NB4 (cell line): ENCODE measurements around the gene IBA57.

Experiments used
- DNase-seq: peaks from one replicate; pipeline ENCODE4 v3.0.0; 2010; ENCODE audit warnings: low read depth
- H3K4me3 ChIP-seq: one replicate; pipeline ENCODE4 v1.5.1; 2011; ENCODE audit warnings: mild to moderate bottlenecking, low read depth, low read length, moderate library complexity
- MYC ChIP-seq: IDR thresholded peaks from 2 replicates; pipeline ENCODE4 v1.6.1; 2011; ENCODE audit warnings: low read depth, low read length
- POLR2A ChIP-seq: IDR thresholded peaks from 2 replicates; pipeline ENCODE4 v1.6.1; 2011; ENCODE audit warnings: mild to moderate bottlenecking; ENCODE audit not compliant: insufficient read length; ENCODE audit errors: extremely low read depth
- TF ChIP-seq, protein P1 (sequence below): IDR thresholded peaks from one replicate; pipeline ENCODE4 v1.5.1; 2012; ENCODE audit warnings: low read depth, low read length
- TF ChIP-seq, protein P2 (sequence below): IDR thresholded peaks from 2 replicates; pipeline ENCODE4 v1.6.1; 2011; ENCODE audit warnings: low read depth, low read length

Gene IBA57

DNA sequence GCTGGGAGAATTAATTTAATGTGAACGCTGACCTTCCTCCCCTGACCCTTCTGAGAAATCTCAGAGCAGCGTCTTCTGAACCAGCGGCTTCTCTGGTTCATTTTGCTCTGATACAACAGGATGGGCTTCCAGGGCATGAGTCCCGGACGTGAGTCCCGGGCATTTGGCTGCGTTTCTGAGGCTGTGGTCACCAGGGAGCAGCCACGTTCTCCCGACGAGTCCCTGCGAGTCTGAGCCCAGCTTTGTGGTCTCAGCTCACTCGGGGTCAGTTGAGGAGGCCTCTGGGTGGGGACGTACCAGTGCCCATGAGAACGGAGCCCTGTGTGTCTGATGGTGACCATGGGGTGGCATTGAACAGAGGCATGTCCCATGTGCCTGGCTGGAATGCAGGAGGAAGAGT is 24.6 kb downstream of the IBA57 start:
- TF ChIP-seq, protein P1, sequence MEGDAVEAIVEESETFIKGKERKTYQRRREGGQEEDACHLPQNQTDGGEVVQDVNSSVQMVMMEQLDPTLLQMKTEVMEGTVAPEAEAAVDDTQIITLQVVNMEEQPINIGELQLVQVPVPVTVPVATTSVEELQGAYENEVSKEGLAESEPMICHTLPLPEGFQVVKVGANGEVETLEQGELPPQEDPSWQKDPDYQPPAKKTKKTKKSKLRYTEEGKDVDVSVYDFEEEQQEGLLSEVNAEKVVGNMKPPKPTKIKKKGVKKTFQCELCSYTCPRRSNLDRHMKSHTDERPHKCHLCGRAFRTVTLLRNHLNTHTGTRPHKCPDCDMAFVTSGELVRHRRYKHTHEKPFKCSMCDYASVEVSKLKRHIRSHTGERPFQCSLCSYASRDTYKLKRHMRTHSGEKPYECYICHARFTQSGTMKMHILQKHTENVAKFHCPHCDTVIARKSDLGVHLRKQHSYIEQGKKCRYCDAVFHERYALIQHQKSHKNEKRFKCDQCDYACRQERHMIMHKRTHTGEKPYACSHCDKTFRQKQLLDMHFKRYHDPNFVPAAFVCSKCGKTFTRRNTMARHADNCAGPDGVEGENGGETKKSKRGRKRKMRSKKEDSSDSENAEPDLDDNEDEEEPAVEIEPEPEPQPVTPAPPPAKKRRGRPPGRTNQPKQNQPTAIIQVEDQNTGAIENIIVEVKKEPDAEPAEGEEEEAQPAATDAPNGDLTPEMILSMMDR = no peak
- TF ChIP-seq POLR2A = no peak
- no peak for TF ChIP-seq MYC
- TF ChIP-seq, protein P2, sequence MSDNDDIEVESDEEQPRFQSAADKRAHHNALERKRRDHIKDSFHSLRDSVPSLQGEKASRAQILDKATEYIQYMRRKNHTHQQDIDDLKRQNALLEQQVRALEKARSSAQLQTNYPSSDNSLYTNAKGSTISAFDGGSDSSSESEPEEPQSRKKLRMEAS = no peak
- no peak overlapping the region for H3K4me3 ChIP-seq
- DNase-seq = no peak

DNA sequence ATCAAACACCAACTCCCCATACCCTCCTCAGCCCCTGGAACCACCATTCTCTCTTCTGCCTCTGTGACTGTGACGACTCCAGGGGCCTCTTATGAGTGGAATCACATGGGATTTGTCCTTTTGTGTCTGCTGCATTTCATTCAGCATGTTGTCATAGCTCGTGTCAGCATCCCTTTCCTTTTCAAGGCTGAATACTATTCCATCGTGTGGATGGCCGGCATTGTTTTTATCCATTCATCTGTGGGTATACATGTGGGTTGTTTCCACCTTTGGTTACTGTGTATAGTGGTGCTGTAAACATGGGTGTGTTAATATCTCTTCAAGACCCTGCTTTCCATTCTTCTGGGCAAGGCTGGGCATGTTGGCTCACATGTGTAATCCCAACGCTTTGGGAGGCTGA is 25.2 kb downstream of the IBA57 start:
- H3K4me3 ChIP-seq = no peak overlapping the region
- no peak for DNase-seq
- TF ChIP-seq, protein P2 = no peak
- no peak for TF ChIP-seq MYC
- TF ChIP-seq, protein P1 = no peak
- no peak for TF ChIP-seq POLR2A

DNA sequence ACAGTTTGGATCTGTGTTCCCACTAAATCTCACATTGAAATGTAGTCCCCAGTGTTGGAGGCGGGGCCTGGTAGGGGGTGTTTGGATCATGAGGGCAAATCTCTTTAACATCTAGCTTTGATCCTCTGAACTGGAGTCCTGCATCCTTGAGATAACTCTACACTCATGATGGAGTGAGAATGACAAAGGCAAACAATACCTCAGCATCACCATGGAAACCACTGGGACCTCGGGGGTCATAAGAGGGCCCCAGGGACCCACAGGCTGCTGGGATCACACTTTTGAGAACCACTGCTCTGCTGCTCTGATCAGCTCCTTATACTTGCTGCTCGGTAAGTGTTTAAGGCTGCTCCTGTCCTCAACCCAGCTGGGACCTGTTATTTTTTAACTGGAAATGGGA is 28.8 kb downstream of the IBA57 start:
- no peak overlapping the region for H3K4me3 ChIP-seq
- DNase-seq = no peak
- TF ChIP-seq, protein P2 = no peak
- TF ChIP-seq POLR2A = no peak
- TF ChIP-seq MYC = no peak
- TF ChIP-seq, protein P1 = no peak

DNA sequence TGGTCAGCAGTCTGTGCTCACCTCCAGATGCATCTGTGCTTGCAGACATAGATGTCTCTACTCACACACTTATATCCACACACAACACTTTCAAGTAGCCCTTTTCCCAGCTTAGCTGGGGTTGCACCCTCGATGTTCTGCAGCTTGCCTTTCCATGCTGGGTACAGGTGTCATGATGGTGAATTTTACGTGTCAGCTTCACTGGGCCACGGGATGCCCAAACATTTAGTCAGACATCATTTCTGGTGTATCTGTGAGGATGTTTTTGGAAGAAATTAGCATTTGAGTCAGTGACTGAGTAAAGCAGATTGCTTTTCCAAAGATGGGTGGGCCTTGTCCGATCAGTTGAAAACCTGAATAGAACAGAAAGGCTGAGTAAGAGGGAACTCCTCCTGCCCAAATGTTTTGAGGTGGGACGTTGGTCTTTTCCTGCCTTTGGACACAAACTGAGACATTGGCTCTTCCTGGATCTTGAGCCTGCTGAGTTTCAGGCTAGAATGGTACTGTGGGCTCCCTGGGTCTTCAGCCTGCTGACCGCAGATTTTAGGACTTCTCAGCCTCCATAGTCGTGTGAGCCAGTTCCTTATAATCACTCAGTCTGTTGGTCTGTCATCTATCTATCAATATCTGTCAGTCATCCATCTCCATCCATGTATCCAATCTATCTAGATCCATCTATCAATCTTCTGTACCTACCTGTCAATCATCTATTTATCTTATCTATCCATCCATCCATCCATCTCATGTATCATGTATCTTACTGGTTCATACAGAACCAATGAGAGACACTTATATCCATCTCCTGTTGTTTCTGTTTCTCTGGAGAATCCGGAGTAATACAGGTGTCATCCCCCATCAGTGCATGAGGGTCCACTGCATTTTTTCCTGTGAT is 29.6 kb downstream of the IBA57 start:
- H3K4me3 ChIP-seq = no peak overlapping the region
- TF ChIP-seq, protein P1 = no peak
- TF ChIP-seq MYC = no peak
- TF ChIP-seq, protein P2 = no peak
- TF ChIP-seq POLR2A = no peak
- DNase-seq = no peak

DNA sequence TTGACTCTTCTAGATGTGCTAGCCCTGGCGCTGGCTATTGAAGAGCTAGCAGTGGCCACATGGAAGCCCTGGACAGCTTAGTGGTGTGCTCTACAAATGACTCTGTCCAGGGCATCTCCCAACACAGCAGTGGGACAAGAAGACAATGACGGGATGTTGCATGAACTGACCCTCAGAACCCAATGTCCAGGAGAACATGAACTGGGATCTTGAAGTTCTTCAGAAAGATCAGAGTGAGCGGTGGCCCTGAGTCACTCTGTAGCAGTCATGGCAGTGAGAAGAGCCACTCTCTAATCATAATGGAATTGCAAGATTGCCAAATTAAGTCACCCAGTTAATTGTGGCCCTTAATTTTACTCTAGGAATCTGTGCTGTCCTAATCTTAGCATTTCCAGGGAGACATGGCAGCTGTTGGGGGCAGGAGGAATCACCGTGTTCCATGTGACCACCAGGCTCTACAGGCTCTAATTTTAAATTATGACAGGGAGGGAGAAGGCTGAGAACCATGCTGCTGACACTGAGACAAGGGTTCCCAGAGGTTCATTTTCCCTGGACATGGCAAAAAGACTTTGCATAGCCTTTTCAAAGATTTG is 32.0 kb downstream of the IBA57 start:
- TF ChIP-seq POLR2A = no peak
- TF ChIP-seq, protein P2 = no peak
- TF ChIP-seq, protein P1 = no peak
- TF ChIP-seq MYC = no peak
- DNase-seq = no peak
- H3K4me3 ChIP-seq = no peak overlapping the region
